ENCODE measurements around the gene KCNIP4.
"Not testable (repeated sequence)": the region's sequence is repeated elsewhere in the genome, so short reads cannot be mapped to it uniquely, and the experiment has no call there.

KCNIP4 gene

DNA sequence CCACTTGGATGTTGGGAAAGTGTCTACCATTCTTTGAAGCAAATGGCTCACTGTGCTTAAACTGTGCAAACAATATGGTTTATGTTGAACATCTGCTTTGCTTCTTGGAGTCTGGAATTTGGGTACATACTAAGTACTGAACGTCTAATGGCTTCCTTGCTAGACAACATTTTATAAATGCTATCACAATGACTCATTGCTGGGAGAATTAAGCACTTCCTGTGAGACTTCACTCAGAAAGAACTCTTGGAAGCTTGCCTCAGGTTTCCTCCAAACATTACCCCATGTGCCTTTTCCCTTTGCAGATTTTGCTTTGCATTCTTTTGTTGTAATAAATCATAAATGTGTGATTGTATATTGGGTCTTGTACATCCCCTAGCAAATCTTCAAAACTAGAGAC is 1108.6 kb downstream of the KCNIP4 start:
- no peak for DNase-seq

DNA sequence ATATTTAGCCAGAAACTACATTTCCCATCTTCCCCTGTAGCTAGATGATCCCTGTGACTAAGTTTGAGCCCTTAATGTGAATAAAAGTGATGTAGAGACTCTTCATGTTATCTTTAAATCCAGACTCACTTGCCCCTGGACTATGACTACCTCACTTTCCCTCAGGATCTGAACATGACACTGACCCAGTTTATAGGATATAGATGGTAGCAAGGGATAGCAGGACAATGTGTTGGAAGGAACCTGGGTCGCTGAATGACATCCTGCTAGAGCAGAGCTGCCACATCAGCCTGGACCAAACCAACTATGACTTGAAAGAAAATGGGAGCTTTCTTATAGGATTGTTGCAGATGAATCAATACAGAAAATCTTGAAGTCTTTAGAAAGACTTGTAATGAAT is 1110.1 kb downstream of the KCNIP4 start:
- DNase-seq, result no peak

DNA sequence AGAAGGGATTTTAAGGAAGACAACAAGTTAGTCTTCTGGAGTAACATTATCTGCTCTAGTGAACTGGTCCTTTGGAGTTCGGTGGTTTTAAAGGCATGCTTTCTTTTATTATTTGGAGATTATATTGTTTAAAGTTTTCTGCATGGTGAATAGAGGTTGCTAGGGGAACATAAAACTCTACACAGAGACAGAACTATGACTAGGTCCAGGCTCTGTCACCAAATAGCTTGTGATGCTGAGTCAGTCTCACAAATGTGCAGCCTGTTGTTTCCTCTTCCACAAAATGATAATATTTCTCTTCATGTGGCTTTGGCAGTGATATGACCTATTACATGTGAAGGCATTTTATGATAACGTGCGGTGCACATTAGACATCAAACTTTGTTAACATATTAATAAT is 1115.7 kb downstream of the KCNIP4 start:
- no peak for DNase-seq

- no peak for DNase-seq
These were observed 1116.8 kb downstream of the KCNIP4 start for GRCh38 chr4:20831746-20832145.

GRCh38 chr4:20829617-20830357 is 1118.8 kb downstream of the KCNIP4 start:
- DNase-seq, result no peak

- no peak for DNase-seq
These were observed 1123.1 kb downstream of the KCNIP4 start for GRCh38 chr4:20825505-20825904.

GRCh38 chr4:20816287-20816686 is 1132.3 kb downstream of the KCNIP4 start:
- DNase-seq, result no peak

DNA sequence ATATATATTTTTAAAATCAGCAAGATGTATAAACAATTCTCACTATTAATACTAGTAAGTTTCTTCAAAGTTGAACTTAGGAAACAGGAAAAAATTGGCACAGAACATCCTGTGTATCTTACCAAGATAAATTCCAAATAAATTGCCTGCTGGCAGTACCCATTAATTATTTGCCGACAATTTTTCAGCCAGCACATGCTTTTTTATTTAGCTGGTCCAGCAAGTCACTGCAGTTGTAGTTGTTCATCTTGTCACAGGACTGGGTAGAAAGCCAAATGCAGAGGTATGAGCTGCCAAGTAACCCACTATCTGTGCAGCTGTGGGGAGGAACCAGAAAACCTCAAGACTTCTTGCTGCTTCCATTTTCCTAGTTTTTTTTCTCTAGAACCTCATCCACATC is 1134.9 kb downstream of the KCNIP4 start:
- DNase-seq, result peak in 1 of 14 donors; percentile 0

GRCh38 chr4:20809812-20810211 is 1138.8 kb downstream of the KCNIP4 start:
- DNase-seq, result peak in 1 of 14 donors; percentile 0

GRCh38 chr4:20805716-20806115 is 1142.9 kb downstream of the KCNIP4 start:
- DNase-seq, result no peak

DNA sequence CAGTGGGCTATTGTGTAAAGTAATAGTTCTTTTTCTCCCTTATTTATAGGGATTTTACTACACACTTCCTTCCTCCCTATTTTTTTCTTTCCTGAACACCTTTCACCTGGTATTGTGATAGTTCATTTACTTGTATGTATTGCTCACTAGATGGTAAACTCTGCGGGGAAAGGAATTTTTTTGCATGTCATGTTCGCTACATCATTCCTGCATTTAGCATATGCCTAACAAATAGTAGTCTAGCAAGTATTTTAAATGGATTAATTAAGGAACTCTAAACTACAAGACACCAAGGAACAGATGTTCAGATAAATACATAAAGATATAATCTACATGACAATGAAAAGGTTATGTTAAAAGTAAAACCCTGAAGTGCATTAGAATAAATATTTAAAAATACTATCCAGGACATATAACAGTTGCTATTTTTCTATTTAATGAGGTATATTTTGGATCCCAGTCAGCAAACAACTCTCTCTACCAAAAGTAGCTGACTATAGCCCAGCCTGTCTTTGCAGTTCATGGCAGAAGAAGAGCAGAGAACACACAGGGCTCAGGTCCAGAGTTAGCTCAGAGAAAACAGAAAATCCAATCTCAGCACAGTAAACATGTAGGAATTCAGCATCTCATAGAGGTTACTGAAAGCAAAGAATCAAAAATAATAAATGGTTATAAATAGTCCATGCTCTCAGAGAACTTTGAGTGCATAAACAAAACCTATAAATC is 1160.5 kb downstream of the KCNIP4 start:
- DNase-seq, result no peak

DNA sequence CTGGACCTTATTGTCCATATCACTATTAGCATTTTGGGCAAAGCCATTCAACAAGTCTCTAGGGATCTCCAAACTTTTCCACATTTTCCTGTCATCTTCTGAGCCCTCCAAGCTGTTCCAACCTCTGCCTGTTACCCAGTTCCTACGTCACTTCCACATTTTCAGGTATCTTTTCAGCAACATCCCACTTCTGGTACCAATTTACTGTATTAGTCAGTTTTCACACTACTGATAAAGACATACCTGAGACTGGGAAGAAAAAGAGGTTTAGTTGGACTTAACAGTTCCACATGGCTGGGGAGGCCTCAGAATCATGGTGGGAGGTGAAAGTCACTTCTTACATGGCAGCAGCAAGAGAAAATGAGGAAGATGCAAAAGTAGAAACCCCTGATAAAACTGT is 1165.4 kb downstream of the KCNIP4 start:
- not testable (repeated sequence) for DNase-seq

DNA sequence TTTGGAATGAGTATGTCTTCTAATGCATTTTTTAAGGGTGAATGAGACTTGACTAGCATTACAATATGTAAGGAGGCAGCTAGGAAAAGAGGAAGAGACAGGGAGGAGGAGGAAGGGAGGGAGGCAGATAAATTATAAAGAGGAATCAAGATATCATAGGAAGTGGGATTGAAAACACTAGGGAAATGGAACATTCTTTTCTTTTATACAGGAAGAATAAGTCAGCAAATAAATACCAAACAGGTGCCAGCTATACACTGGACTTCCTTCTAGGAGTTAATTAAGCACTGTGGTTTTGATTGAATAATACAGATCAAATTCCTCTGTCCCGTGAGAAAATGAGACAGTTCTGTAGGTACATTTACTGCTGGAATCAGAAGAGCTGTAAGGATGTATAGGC is 1169.7 kb downstream of the KCNIP4 start:
- DNase-seq, result no peak

GRCh38 chr4:20773144-20773997 is 1175.2 kb downstream of the KCNIP4 start:
- peak in 10 of 14 donors; percentile 1 to 65 (median 9) for DNase-seq

DNA sequence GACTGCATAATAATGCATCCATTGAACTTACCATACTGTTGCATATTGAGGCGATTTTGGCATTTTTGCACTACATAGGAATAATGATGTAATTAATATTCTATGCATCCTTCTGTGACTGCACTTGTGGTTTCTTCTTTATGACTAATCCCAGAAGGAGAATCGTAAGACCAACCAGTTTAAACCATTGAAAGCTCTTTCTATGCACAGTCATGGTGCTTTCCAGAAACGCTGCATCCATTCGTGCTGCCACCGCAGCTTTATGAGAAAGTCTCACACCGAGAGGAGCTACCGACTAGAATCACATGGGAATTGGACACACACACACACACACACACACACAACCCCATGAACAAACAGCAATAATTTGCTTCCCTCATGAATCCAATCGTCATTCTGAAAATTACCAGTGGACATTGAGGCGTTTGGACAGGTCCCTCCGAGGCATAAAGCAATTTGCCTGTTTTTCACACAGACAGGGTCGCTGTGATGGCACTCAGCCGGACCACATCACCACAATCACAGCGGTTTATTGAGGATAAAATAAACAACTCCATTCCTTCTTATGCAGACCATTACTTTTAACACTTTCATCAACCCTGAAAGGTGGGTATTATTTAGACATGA is 1184.1 kb downstream of the KCNIP4 start:
- no peak for DNase-seq

DNA sequence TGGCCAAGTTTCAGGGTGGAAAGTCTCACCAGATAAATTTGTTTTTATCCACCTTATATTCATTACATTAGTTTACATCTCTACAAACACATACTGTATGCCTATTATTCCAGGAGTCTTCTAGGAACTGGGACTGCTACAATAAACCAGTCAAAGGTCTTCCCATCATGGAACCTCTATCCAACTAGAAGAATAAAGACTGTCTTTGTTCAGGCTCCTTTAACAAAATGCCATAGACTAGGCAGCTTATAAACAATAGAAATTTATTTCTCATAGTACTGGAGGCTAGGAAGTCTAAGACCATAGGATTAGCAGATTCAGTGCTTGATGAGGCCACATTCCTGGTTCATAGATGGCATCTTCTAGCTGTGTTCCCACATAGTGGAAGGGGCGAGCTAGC is 1186.7 kb downstream of the KCNIP4 start:
- DNase-seq, result no peak

DNA sequence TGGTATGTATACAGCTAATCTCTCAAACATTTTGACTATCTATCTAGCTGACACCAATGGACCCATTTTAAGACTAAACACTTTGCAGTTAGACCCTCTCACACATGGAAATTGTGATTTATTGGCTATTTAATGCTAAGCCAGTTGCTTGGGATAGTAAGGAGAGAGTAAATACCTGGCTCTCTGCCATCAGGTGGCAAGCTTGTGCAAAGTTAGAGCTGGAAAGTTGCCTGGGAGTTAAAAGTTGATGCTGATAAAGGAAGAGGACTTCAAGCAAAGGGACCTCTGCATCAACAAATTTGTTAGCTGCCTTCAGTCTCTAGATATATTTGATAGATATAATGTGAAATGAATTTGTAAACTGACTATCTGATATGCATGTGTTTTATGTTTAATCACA is 1187.2 kb downstream of the KCNIP4 start:
- DNase-seq, result no peak

- DNase-seq, result no peak
These were observed 1188.5 kb downstream of the KCNIP4 start for GRCh38 chr4:20760053-20760452.

GRCh38 chr4:20754036-20754435 is 1194.5 kb downstream of the KCNIP4 start:
- DNase-seq, result no peak

- no peak for DNase-seq
These were observed 1195.9 kb downstream of the KCNIP4 start for GRCh38 chr4:20752641-20753040.

- not testable (repeated sequence) for DNase-seq
These were observed 1202.6 kb downstream of the KCNIP4 start for GRCh38 chr4:20746000-20746399.

GRCh38 chr4:20735931-20736330 is 1212.6 kb downstream of the KCNIP4 start:
- DNase-seq, result no peak

DNA sequence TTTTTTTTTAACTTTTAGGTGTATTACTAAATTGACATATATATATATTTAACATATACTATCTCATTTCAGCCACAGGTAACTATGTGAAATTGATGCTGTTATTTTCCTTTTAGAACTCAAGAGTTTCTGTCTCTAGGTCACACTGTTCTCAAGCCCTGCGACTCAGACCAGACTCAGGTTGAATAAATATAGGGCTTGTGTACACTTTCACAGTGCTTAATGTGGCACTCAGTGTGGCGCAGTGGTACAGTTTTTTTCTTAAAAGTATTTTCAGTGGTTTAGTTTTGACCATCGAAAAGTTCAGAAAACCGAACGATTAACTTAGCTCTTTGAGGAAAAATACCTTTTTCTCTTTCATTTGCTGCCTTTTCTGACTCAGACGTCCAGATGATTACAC is 1223.7 kb downstream of the KCNIP4 start:
- DNase-seq, result no peak
